GM18499 (cell line): ENCODE results near the gene RGS16.

Experiments
- ATAC-seq: cut with Tn5 transposase; IDR thresholded peaks from one replicate; pipeline ENCODE4 v1.9.1; 2021; ENCODE audit warnings: moderate number of reproducible peaks; ENCODE audit not compliant: insufficient read depth, unreplicated experiment

The RGS16 gene

GRCh38 chr1:182587093-182587492 lies 17.1 kb downstream of the RGS16 start:
- no peak for ATAC-seq

- ATAC-seq = no peak
Observed at GRCh38 chr1:182586380-182586779, 17.8 kb downstream of the RGS16 start.

GRCh38 chr1:182584746-182585145 lies 19.4 kb downstream of the RGS16 start:
- no peak for ATAC-seq

- no peak for ATAC-seq
Observed at GRCh38 chr1:182580736-182581135, 23.5 kb downstream of the RGS16 start.

GRCh38 chr1:182575540-182576149 lies 28.5 kb downstream of the RGS16 start:
- no peak for ATAC-seq

GRCh38 chr1:182574156-182574555 lies 30.0 kb downstream of the RGS16 start:
- ATAC-seq = no peak

GRCh38 chr1:182570611-182570970 lies 33.6 kb downstream of the RGS16 start:
- no peak for ATAC-seq

GRCh38 chr1:182569939-182570610 lies 34.1 kb downstream of the RGS16 start:
- ATAC-seq = no peak

GRCh38 chr1:182568647-182569284 lies 35.4 kb downstream of the RGS16 start:
- no peak for ATAC-seq

GRCh38 chr1:182567629-182568028 lies 36.6 kb downstream of the RGS16 start:
- no peak for ATAC-seq

- ATAC-seq = no peak
Observed at GRCh38 chr1:182565537-182565936, 38.7 kb downstream of the RGS16 start.

- ATAC-seq = no peak
Observed at GRCh38 chr1:182564406-182565004, 39.7 kb downstream of the RGS16 start.

- ATAC-seq = no peak
Observed at GRCh38 chr1:182563095-182563494, 41.1 kb downstream of the RGS16 start.

- ATAC-seq = no peak
Observed at GRCh38 chr1:182561456-182561855, 42.7 kb downstream of the RGS16 start.

GRCh38 chr1:182560392-182560984 lies 43.7 kb downstream of the RGS16 start:
- ATAC-seq = no peak

GRCh38 chr1:182556279-182556678 lies 47.9 kb downstream of the RGS16 start:
- ATAC-seq = no peak

GRCh38 chr1:182555493-182555892 lies 48.7 kb downstream of the RGS16 start:
- ATAC-seq = no peak

- no peak for ATAC-seq
Observed at GRCh38 chr1:182552527-182552926, 51.7 kb downstream of the RGS16 start.

- no peak for ATAC-seq
Observed at GRCh38 chr1:182549811-182550210, 54.4 kb downstream of the RGS16 start.

GRCh38 chr1:182549346-182549745 lies 54.8 kb downstream of the RGS16 start:
- no peak for ATAC-seq
